Skeletal muscle tissue (tissue), 4 donors: ENCODE data around the gene MORN4. TPM values are rescaled to one million over a fixed set of nuclear protein-coding genes. Genes with fewer than 3 reads are reported as not detected.
"Not testable (repeated sequence)": the region's sequence is repeated elsewhere in the genome, so short reads cannot be mapped to it uniquely, and the experiment has no call there.

Experiments
- H3K27ac ChIP-seq: one replicate; pipeline ENCODE4 v1.7.0; 2013; ENCODE audit warnings: mild to moderate bottlenecking, low read depth, low read length, inconsistent platforms
- H3K27me3 ChIP-seq, 3 donors: one replicate each; pipeline ENCODE4 v1.7.0; 2013; ENCODE audit warnings: low read length in 3 of 3; ENCODE audit not compliant: control insufficient read depth in 3 of 3, insufficient read depth in 3 of 3
- H3K36me3 ChIP-seq, 3 donors: one replicate each; pipeline ENCODE4 v1.7.0; 2013; ENCODE audit warnings: low read length in 3 of 3; ENCODE audit not compliant: control insufficient read depth in 3 of 3, insufficient read depth in 3 of 3
- H3K4me1 ChIP-seq, 3 donors: one replicate each; pipeline ENCODE4 v1.7.0; 2013; ENCODE audit warnings: low read length in 3 of 3, mild to moderate bottlenecking in 3 of 3; ENCODE audit not compliant: control insufficient read depth in 3 of 3, insufficient read depth in 3 of 3
- H3K4me3 ChIP-seq, 3 donors: one replicate each; pipeline ENCODE4 v1.7.0; 2013; ENCODE audit warnings: low read length in 3 of 3
- H3K9ac ChIP-seq, 3 donors: one replicate each; pipeline ENCODE4 v1.7.0; 2013; ENCODE audit warnings: low read length in 3 of 3, mild to moderate bottlenecking in 3 of 3, moderate library complexity in 2 of 3, low read depth in 1 of 3
- H3K9me3 ChIP-seq, 3 donors: one replicate each; pipeline ENCODE4 v1.7.0; 2013; ENCODE audit warnings: low read length in 3 of 3; ENCODE audit not compliant: control insufficient read depth in 3 of 3
- total RNA-seq: library from RNA; depleted of rRNA; stranded (reverse); fragments of >200 nt; gene quantifications from one replicate; pipeline ENCODE4 v1.2.3, GENCODE V29; 2014
- donor health status: Osteomylitis.

The MORN4 gene
- total RNA-seq, 1 donor from 2014 or later, result 1.0 TPM

GRCh38 chr10:97664282-97664850, 31.1 kb upstream of the MORN4 start:
- Histone ChIP-seq H3K36me3 (peaks cover 15 to 47% (median 44%) of the 10 kb centered on the region in 3 donors), H3K4me1 (no peaks in the 10 kb centered on the region), H3K27ac (no peak overlapping the region), H3K27me3 (no peaks in the 10 kb centered on the region), H3K9ac (no peak overlapping the region), H3K4me3 (no peak overlapping the region), H3K9me3 (no peaks in the 10 kb centered on the region)

GRCh38 chr10:97659589-97659988, 26.3 kb upstream of the MORN4 start:
- no peak overlapping the region for H3K9ac ChIP-seq
- H3K36me3 ChIP-seq, result peaks cover 18 to 39% (median 37%) of the 10 kb centered on the region in 3 donors
- H3K4me3 ChIP-seq, result no peak overlapping the region
- H3K27me3 ChIP-seq, result no peaks in the 10 kb centered on the region
- H3K9me3 ChIP-seq, result no peaks in the 10 kb centered on the region
- H3K27ac ChIP-seq, result no peak overlapping the region
- H3K4me1 ChIP-seq, result no peaks in the 10 kb centered on the region

- Histone ChIP-seq H3K27ac (no peak overlapping the region), H3K36me3 (peaks cover 21 to 50% (median 28%) of the 10 kb centered on the region in 3 donors), H3K9me3 (no peaks in the 10 kb centered on the region), H3K9ac (peak overlapping the region in 1 of 3 donors; percentile 33), H3K4me1 (no peaks in the 10 kb centered on the region), H3K4me3 (no peak overlapping the region), H3K27me3 (no peaks in the 10 kb centered on the region)
Measured at GRCh38 chr10:97656777-97657176, 23.5 kb upstream of the MORN4 start.

- H3K27ac ChIP-seq, result peak overlapping the region; percentile 80
- H3K36me3 ChIP-seq, result peaks cover 28 to 43% (median 29%) of the 10 kb centered on the region in 3 donors
- H3K4me1 ChIP-seq, result peaks cover 2 to 9% (median 7%) of the 10 kb centered on the region in 3 donors
Measured at GRCh38 chr10:97651773-97652172, 18.5 kb upstream of the MORN4 start.

GRCh38 chr10:97650726-97651125, 17.4 kb upstream of the MORN4 start:
- no peak overlapping the region for H3K4me3 ChIP-seq
- H3K9ac ChIP-seq, result no peak overlapping the region
- H3K4me1 ChIP-seq, result peaks cover 2 to 9% (median 7%) of the 10 kb centered on the region in 3 donors
- no peaks in the 10 kb centered on the region for H3K9me3 ChIP-seq
- H3K27me3 ChIP-seq, result no peaks in the 10 kb centered on the region
- peak overlapping the region; percentile 80 for H3K27ac ChIP-seq
- H3K36me3 ChIP-seq, result peaks cover 17 to 33% (median 18%) of the 10 kb centered on the region in 3 donors

More at GRCh38 chr10:97651773-97652172, 18.5 kb upstream of the MORN4 start:
- Histone ChIP-seq H3K27me3 (no peaks in the 10 kb centered on the region), H3K4me3 (no peak overlapping the region), H3K9ac (no peak overlapping the region), H3K9me3 (no peaks in the 10 kb centered on the region)

GRCh38 chr10:97649405-97649750, 16.1 kb upstream of the MORN4 start:
- not testable (repeated sequence) for H3K4me3 ChIP-seq, H3K4me1 ChIP-seq, H3K9ac ChIP-seq, H3K27me3 ChIP-seq, H3K9me3 ChIP-seq
- Histone ChIP-seq H3K36me3 (peaks cover 18 to 39% (median 24%) of the 10 kb centered on the region in 3 donors), H3K27ac (peak overlapping the region; percentile 80)

- Histone ChIP-seq H3K4me1 (peaks cover 2 to 9% (median 7%) of the 10 kb centered on the region in 3 donors), H3K9ac (no peak overlapping the region), H3K36me3 (peaks cover 19 to 34% (median 22%) of the 10 kb centered on the region in 3 donors), H3K27ac (peak overlapping the region; percentile 80), H3K4me3 (no peak overlapping the region), H3K27me3 (no peaks in the 10 kb centered on the region), H3K9me3 (no peaks in the 10 kb centered on the region)
Measured at GRCh38 chr10:97648562-97649404, 15.5 kb upstream of the MORN4 start.

GRCh38 chr10:97647556-97647955, 14.3 kb upstream of the MORN4 start:
- Histone ChIP-seq H3K4me3 (no peak overlapping the region), H3K36me3 (peaks cover 18 to 25% (median 18%) of the 10 kb centered on the region in 3 donors), H3K27ac (peak overlapping the region; percentile 2), H3K27me3 (no peaks in the 10 kb centered on the region), H3K9me3 (no peaks in the 10 kb centered on the region), H3K9ac (no peak overlapping the region), H3K4me1 (peaks cover 2 to 12% (median 7%) of the 10 kb centered on the region in 3 donors)

GRCh38 chr10:97644936-97645335, 11.6 kb upstream of the MORN4 start:
- Histone ChIP-seq H3K9ac (no peak overlapping the region), H3K4me3 (no peak overlapping the region), H3K9me3 (no peaks in the 10 kb centered on the region), H3K27ac (no peak overlapping the region), H3K36me3 (peaks cover 7 to 9% (median 8%) of the 10 kb centered on the region in 3 donors), H3K27me3 (no peaks in the 10 kb centered on the region), H3K4me1 (peaks cover 12 to 24% (median 18%) of the 10 kb centered on the region in 3 donors)

- Histone ChIP-seq H3K9me3 (no peaks in the 10 kb centered on the region), H3K4me1 (peaks cover 11 to 18% (median 13%) of the 10 kb centered on the region in 3 donors), H3K27ac (no peak overlapping the region), H3K9ac (no peak overlapping the region), H3K36me3 (peaks cover 7 to 9% (median 8%) of the 10 kb centered on the region in 3 donors), H3K27me3 (no peaks in the 10 kb centered on the region), H3K4me3 (no peak overlapping the region)
Measured at GRCh38 chr10:97643441-97643985, 10.2 kb upstream of the MORN4 start.
